22Rv1 (cell line): ENCODE data around the gene TLE1.

Experiments used
- H3K27ac ChIP-seq: fragments of 450-650 bp; 2 replicates; pipeline ENCODE4 v1.5.1; 2017
- ZFX ChIP-seq: fragments of 450-650 bp; IDR thresholded peaks from 2 replicates; pipeline ENCODE4 v1.6.1; 2017; ENCODE audit warnings: antibody characterized with exemption, borderline replicate concordance
- TF ChIP-seq, protein P1 (sequence below): fragments of 450-650 bp; IDR thresholded peaks from 2 replicates; pipeline ENCODE4 v1.5.1; 2017; ENCODE audit warnings: mild to moderate bottlenecking

Gene TLE1

DNA sequence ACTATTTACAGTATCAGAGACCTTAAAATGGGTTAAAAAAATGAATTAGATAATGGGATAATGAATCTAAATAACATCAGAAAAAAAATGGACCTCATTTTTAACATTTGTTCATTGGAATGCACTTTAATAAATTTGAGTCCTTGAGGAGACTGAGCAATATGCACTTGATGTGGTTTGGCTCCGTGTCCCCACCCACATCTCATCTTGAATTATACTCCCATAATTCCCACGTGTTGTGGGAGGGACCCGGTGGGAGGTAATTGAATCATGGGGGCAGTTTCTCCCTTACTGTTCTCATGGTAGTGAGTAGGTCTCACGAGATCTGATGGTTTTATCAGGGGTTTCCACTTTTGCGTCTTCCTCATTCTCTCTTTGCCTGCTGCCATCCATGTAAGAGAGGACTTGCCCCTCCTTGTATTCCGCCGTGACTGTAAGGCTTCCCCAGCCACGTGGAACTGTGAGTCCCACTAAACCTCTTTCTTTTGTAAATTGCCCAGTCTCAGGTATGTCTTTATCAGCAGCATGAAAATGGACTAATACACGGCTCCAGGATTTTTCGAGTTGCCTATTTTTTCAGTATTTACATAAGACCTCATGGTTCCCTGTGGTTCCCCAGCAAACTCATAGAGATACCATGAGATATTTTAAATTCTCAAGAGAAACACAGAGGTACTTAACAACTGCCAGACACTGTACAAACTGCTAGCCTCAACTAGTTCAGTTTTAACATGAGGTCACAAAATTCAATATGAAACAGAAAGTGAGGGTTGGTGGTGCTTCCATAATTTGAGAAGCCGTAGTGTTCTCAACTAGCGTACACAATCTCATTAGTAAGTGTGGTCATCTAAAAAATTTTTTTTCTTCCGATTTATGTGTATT, 128.3 kb downstream of the TLE1 start:
- TF ChIP-seq, protein P1, sequence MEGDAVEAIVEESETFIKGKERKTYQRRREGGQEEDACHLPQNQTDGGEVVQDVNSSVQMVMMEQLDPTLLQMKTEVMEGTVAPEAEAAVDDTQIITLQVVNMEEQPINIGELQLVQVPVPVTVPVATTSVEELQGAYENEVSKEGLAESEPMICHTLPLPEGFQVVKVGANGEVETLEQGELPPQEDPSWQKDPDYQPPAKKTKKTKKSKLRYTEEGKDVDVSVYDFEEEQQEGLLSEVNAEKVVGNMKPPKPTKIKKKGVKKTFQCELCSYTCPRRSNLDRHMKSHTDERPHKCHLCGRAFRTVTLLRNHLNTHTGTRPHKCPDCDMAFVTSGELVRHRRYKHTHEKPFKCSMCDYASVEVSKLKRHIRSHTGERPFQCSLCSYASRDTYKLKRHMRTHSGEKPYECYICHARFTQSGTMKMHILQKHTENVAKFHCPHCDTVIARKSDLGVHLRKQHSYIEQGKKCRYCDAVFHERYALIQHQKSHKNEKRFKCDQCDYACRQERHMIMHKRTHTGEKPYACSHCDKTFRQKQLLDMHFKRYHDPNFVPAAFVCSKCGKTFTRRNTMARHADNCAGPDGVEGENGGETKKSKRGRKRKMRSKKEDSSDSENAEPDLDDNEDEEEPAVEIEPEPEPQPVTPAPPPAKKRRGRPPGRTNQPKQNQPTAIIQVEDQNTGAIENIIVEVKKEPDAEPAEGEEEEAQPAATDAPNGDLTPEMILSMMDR = no peak
- no peak for TF ChIP-seq ZFX

DNA sequence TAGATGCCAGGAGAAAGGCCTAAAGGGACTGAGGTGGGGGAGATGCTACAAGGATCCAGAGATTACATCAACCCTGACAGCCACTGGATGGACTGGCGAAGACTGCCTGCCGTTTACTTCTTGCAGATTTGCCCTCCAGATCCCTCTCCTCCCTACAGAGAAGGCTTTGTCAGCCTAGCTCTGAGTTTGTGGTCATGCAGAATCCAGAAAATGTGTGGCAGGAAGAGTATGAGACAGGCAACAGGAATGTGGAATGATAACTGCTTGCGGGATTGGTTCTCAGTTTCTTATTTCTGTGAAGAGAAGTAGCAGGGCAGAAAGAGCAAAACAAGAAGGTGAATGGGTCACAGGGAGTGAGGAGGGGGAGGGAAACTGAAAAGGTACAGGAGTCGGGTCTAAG, 129.6 kb downstream of the TLE1 start:
- no peak overlapping the region for H3K27ac ChIP-seq
- TF ChIP-seq, protein P1 = no peak
- no peak for TF ChIP-seq ZFX

More for the DNA sequence above, 128.3 kb downstream of the TLE1 start:
- no peak overlapping the region for H3K27ac ChIP-seq

DNA sequence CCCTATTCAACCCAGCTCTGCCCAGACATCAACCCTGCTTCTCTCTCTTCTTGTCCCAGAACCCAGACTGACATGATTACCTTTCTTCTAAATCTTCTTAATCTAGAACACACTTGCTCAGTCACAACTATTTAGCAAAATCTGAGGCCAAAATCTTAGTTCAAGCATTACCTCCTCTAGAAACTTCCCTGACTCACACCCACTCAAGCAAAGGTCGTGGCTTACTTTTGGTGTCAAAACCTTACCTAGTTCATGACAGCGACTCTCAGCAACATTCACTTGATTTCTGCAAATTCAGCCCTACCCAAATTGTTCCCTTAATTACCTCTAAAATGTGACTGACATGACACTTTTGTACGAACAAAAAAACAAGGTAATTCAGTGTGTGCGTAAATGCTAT, 130.2 kb downstream of the TLE1 start:
- no peak for TF ChIP-seq ZFX
- TF ChIP-seq, protein P1 = no peak
- no peak overlapping the region for H3K27ac ChIP-seq

DNA sequence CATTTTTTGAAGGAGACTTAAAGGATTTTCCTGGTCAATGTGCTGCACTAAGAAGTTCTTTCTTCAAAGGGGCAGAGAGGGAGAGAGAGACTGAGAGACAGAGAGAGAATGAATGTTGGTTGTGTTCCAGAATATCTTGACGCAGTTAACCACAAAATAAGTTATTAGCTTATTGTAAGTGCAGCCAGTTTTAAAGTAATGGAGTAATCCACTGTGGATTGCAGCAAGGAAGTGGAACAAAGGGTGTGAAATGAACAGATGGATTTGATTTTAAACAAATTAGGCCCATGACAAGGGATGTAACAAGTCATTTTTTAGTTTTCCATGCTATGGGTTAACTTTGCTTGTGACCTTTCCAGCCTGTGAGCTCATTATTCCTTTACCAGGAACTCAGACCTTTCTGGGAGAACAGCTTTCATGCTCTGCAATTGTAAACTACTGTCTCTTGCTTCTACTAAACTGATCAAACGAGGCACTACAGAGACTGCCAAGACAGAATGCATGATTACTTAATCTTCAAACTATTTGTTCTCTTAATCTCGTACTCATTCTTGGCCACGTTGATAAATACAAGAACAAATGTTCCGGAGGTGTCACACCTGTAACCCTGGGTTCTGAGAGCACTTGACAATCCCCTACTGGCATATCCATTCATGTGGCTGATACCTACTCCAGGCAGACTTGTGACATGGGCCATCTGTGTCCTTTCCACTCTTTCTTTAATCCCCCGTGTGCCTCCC, 131.1 kb downstream of the TLE1 start:
- TF ChIP-seq, protein P1 = no peak
- no peak for TF ChIP-seq ZFX
- no peak overlapping the region for H3K27ac ChIP-seq

DNA sequence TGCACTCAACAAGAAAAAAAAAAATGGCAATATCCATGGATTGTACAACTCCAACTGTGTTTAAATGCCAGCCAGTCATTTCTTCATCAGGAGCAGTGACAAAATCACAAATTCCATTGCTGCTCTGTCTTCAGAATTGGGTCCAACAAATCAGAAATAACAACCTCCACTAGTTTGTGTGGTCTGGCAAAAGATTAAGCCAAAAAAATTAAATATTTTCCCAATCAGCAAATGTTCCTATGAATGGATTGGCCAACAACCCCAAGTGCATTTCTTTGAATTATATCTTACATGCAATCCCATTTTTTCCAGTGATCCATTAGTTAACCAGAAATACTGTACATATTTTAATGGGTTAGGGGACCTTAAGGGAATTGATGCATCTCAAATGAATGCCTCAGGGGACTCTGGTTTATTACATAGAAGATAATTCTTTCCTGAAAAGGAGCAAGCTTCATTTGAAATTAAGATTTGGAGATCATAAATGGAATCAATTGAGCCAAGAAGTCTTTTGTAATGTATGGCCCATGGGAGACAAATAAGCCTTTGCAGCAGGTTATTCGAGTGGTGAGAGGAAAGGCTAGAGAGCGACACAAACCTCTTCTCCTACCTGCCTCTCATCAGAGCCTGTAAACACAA, 131.8 kb downstream of the TLE1 start:
- no peak for TF ChIP-seq ZFX
- TF ChIP-seq, protein P1 = no peak
- H3K27ac ChIP-seq = no peak overlapping the region

DNA sequence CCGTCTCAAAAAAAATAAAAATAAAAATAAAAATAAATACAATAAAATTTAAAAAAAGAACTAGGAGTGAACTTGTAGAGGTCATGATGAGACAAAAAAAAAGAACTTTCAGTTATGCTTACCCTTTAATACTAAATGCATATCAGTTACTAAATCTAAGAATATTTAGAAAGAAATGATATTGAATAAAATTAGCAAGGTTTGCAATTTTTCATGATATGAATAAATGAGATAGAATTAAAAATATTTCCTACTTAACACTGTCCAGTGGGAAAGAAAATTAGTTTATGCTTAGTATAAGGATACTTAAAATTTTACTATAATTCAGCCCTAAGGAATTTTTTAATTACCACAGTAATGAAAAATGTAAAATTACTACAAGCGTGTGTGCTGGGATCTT, 132.4 kb downstream of the TLE1 start:
- TF ChIP-seq, protein P1 = no peak
- TF ChIP-seq ZFX = no peak
- no peak overlapping the region for H3K27ac ChIP-seq

DNA sequence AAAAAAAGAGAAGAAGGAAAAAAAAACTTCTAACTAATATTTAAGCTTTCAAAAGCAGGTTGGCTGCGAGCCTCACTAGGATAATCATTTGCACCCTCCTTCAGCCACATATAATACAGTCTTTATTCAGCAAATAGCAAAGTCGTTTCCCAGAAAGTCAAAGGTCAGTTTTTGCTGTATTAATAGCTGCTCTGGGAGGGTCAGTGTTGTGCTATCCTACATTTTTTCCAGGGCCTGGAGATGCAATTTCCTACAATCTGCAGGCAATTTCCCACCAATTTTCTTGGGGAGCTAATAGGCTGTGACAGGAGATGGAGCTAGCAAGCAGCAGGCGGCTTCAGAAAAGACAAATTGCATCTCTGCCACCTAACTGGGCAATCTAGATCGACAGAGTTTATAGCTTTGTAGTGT, 136.8 kb downstream of the TLE1 start:
- no peak for TF ChIP-seq ZFX
- TF ChIP-seq, protein P1 = no peak
- H3K27ac ChIP-seq = no peak overlapping the region
